MCF 10A (cell line): ENCODE measurements around the gene BAZ2A. TPM values are rescaled to one million over a fixed set of nuclear protein-coding genes. Genes with fewer than 3 reads are reported as not detected.

Experiments used
- BruUV-seq: library from RNA; stranded (reverse); fragments of 400-500 nt; replicated peaks from 2 replicates; lab custom pipeline; 2021; lab: Mats Ljungman, UMichigan
- CTCF ChIA-PET: fragments of 300-600 bp; sonication (Branson Sonifier 250); formaldehyde crosslinking; extraction: SDS; loops from one replicate; lab custom pipeline; 2021; ENCODE audit warnings: antibody characterized with exemption, inconsistent platforms; lab: Yijun Ruan, JAX
- POLR2A ChIA-PET: fragments of 300-600, 350-650 bp; sonication (Branson Sonifier 250); formaldehyde crosslinking; extraction: SDS; loops from one replicate; lab custom pipeline; 2020; ENCODE audit warnings: antibody characterized with exemption, inconsistent platforms; lab: Yijun Ruan, JAX
- DNase-seq: peaks from one replicate; pipeline ENCODE4 v3.0.0-alpha.2; 2018; ENCODE audit not compliant: unreplicated experiment
- H3K27ac Mint-ChIP-seq: one replicate; pipeline ENCODE4 v1.8.0; 2022; ENCODE audit warnings: mild to moderate bottlenecking, low read depth, mixed read lengths; ENCODE audit not compliant: unreplicated experiment
- H3K27me3 Mint-ChIP-seq: one replicate; pipeline ENCODE4 v1.8.0; 2022; ENCODE audit warnings: mixed read lengths; ENCODE audit not compliant: insufficient read depth, unreplicated experiment
- H3K36me3 Mint-ChIP-seq: one replicate; pipeline ENCODE4 v1.8.0; 2022; ENCODE audit warnings: mild to moderate bottlenecking, moderate library complexity, mixed read lengths; ENCODE audit not compliant: insufficient read depth, unreplicated experiment
- H3K4me1 Mint-ChIP-seq: one replicate; pipeline ENCODE4 v1.8.0; 2022; ENCODE audit warnings: mixed read lengths; ENCODE audit not compliant: insufficient read depth, unreplicated experiment
- H3K4me3 Mint-ChIP-seq: one replicate; pipeline ENCODE4 v1.8.0; 2022; ENCODE audit warnings: mild to moderate bottlenecking, moderate library complexity, mixed read lengths; ENCODE audit not compliant: unreplicated experiment
- H3K9me3 Mint-ChIP-seq: one replicate; pipeline ENCODE4 v1.8.0; 2022; ENCODE audit warnings: mixed read lengths; ENCODE audit not compliant: unreplicated experiment
- CTCF ChIP-seq: fragments of 200-600 bp; IDR thresholded peaks from one replicate; pipeline ENCODE4 v1.8.0; 2022; ENCODE audit warnings: antibody characterized with exemption, mild to moderate bottlenecking; ENCODE audit not compliant: unreplicated experiment
- intact Hi-C: fragments of 100-400 bp; cut with micrococcal nuclease; formaldehyde crosslinking; loops from 2 replicates; pipeline ENCODE4 v1.14.1; 2022
- total RNA-seq: library from RNA; stranded (reverse); gene quantifications from 2 replicates; pipeline ENCODE4 v1.2.3, GENCODE V29; 2022

BAZ2A gene
- total RNA-seq, 1 experiment from 2014 or later = 87.3 TPM

- peaks cover 5% of the 10 kb centered on the region for H3K4me1 Mint-ChIP-seq
- no peaks in the 10 kb centered on the region for H3K9me3 Mint-ChIP-seq
- no TSS peak for BruUV-seq
- H3K36me3 Mint-ChIP-seq = peaks cover 97% of the 10 kb centered on the region
- no peak for TF ChIP-seq CTCF
- H3K4me3 Mint-ChIP-seq = no peak overlapping the region
- CTCF ChIA-PET = interaction anchor here (0.6 kb wide), 1 partner anchor 27 kb away, joined by 3 read pairs; no protein-coding TSS in a partner anchor
- H3K27me3 Mint-ChIP-seq = no peaks in the 10 kb centered on the region
- no peak for DNase-seq
- no peak overlapping the region for H3K27ac Mint-ChIP-seq
- intact Hi-C loops = no loop called here
- POLR2A ChIA-PET = interaction anchor here (1.0 to 1.3 kb wide), 2 partner anchors 21 to 126 kb away, joined by 3 to 5 read pairs; partner anchors contain the start of gene GLS2
These were observed 15.5 kb downstream of the BAZ2A start for GRCh38 chr12:56614627-56615026.

- intact Hi-C loops = no loop called here
- peaks cover 100% of the 10 kb centered on the region for H3K36me3 Mint-ChIP-seq
- POLR2A ChIA-PET = interaction anchor here (1.2 kb wide), 1 partner anchor 10 kb away, joined by 3 read pairs; no protein-coding TSS in a partner anchor
- no peak for TF ChIP-seq CTCF
- no peak for DNase-seq
- no peaks in the 10 kb centered on the region for H3K27me3 Mint-ChIP-seq
- CTCF ChIA-PET = interaction anchor here (0.5 to 1.2 kb wide), 5 partner anchors 13 to 194 kb away, joined by 3 read pairs; no protein-coding TSS in a partner anchor
- no peaks in the 10 kb centered on the region for H3K9me3 Mint-ChIP-seq
- H3K4me1 Mint-ChIP-seq = no peaks in the 10 kb centered on the region
- no peak overlapping the region for H3K27ac Mint-ChIP-seq
- BruUV-seq = no TSS peak
- no peak overlapping the region for H3K4me3 Mint-ChIP-seq
These were observed 25.8 kb downstream of the BAZ2A start for GRCh38 chr12:56604355-56604754.

GRCh38 chr12:56602239-56602638 is 27.9 kb downstream of the BAZ2A start:
- H3K9me3 Mint-ChIP-seq = no peaks in the 10 kb centered on the region
- peak overlapping the region; percentile 23 for H3K27ac Mint-ChIP-seq
- no peak for DNase-seq
- TF ChIP-seq CTCF = no peak
- no peaks in the 10 kb centered on the region for H3K4me1 Mint-ChIP-seq
- BruUV-seq = no TSS peak
- no peak overlapping the region for H3K4me3 Mint-ChIP-seq
- intact Hi-C loops = no loop called here
- no peaks in the 10 kb centered on the region for H3K27me3 Mint-ChIP-seq
- CTCF ChIA-PET = interaction anchor here (0.6 to 4.6 kb wide), 7 partner anchors 8 to 99 kb away, joined by 4 to 32 read pairs (median 12); partner anchors contain the start of gene BAZ2A
- H3K36me3 Mint-ChIP-seq = peaks cover 98% of the 10 kb centered on the region
- POLR2A ChIA-PET = interaction anchor here (1.1 kb wide), 1 partner anchor 27 kb away, joined by 3 read pairs; no protein-coding TSS in a partner anchor

GRCh38 chr12:56601503-56601902 is 28.6 kb downstream of the BAZ2A start:
- ChIA-PET CTCF (interaction anchor here (0.6 to 4.6 kb wide), 8 partner anchors 8 to 113 kb away, joined by 4 to 32 read pairs (median 12); partner anchors contain the start of gene BAZ2A), POLR2A (interaction anchor here (0.9 to 1.3 kb wide), 3 partner anchors 12 to 27 kb away, joined by 3 to 11 read pairs (median 3); no protein-coding TSS in a partner anchor)
- intact Hi-C loops = no loop called here
- DNase-seq = no peak
- Mint-ChIP-seq H3K27me3 (no peaks in the 10 kb centered on the region), H3K27ac (peak overlapping the region; percentile 23), H3K9me3 (no peaks in the 10 kb centered on the region), H3K4me1 (no peaks in the 10 kb centered on the region), H3K36me3 (peaks cover 98% of the 10 kb centered on the region), H3K4me3 (no peak overlapping the region)
- BruUV-seq = no TSS peak
- TF ChIP-seq CTCF = no peak
